WTC11 (cell line): ENCODE measurements around the gene NUDCD3.

Experiments
- ATF1 ChIP-seq: sonication (generic); formaldehyde crosslinking; IDR thresholded peaks from 2 replicates; pipeline ENCODE4 v1.8.1; 2023; ENCODE audit warnings: mild to moderate bottlenecking, moderate library complexity, missing genetic modification reagents
- CTCF ChIP-seq: fragments of 200-600 bp; IDR thresholded peaks from 2 replicates; pipeline ENCODE4 v1.8.0; 2022; ENCODE audit warnings: antibody characterized with exemption
- MAX ChIP-seq: sonication (generic); formaldehyde crosslinking; IDR thresholded peaks from 2 replicates; pipeline ENCODE4 v1.8.0; 2022; ENCODE audit warnings: mild to moderate bottlenecking, missing genetic modification reagents
- ZBTB21 ChIP-seq: sonication (generic); formaldehyde crosslinking; IDR thresholded peaks from 2 replicates; pipeline ENCODE4 v1.8.1; 2023; ENCODE audit warnings: mild to moderate bottlenecking, missing genetic modification reagents, borderline replicate concordance
- ZNF396 ChIP-seq: fragments of 250-450 bp; sonication (Bioruptor Pico); IDR thresholded peaks from 2 replicates; pipeline ENCODE4 v1.8.0; 2021; ENCODE audit warnings: mild to moderate bottlenecking, moderate library complexity, borderline replicate concordance
- ZSCAN18 ChIP-seq: fragments of 250-450 bp; sonication (Bioruptor Pico); IDR thresholded peaks from 2 replicates; pipeline ENCODE4 v2.1.2; 2022; ENCODE audit warnings: mild to moderate bottlenecking, moderate library complexity

GRCh38 chr7:44395067-44395466 lies 95.4 kb downstream of the NUDCD3 start:
- TF ChIP-seq ZBTB21 (no peak), CTCF (no peak), ZSCAN18 (CRISPR knock-in tag) (no peak), MAX (CRISPR knock-in tag) (no peak), ZNF396 (CRISPR knock-in tag) (no peak), ATF1 (CRISPR knock-in tag) (no peak)
